Tibial nerve (tissue), 4 donors: ENCODE measurements around the gene S100A7A. TPM values are rescaled to one million over a fixed set of nuclear protein-coding genes. Genes with fewer than 3 reads are reported as not detected.

Experiments
- DNase-seq, 2 donors: peaks; one replicate each; pipeline ENCODE4 v3.0.0-alpha.2; 2019; ENCODE audit warnings: low spot score in 2 of 2
- H3K27ac ChIP-seq, 4 donors: fragments of 200-600 bp; sonication (generic) in 3 of 4; one replicate each; pipeline ENCODE4 v1.5.1; 2017 to 2019; ENCODE audit warnings: mild to moderate bottlenecking in 1 of 4
- H3K27me3 ChIP-seq, 2 donors: fragments of 200-600 bp; sonication (generic) in 1 of 2; one replicate each; pipeline versions ENCODE4 v1.5.1 to v1.6.0; 2017 to 2019
- H3K36me3 ChIP-seq, 3 donors: fragments of 200-600 bp; sonication (generic); one replicate each; pipeline ENCODE4 v1.5.1; 2018 to 2019
- H3K4me1 ChIP-seq, 4 donors: fragments of 200-600 bp; sonication (generic) in 3 of 4; one replicate each; pipeline ENCODE4 v1.5.1; 2017 to 2019
- H3K4me3 ChIP-seq, 4 donors: fragments of 200-600 bp; sonication (generic) in 3 of 4; one replicate each; pipeline ENCODE4 v1.5.1; 2017 to 2019; ENCODE audit warnings: mild to moderate bottlenecking in 1 of 4, moderate library complexity in 1 of 4
- H3K9me3 ChIP-seq, 4 donors: fragments of 200-600 bp; sonication (generic) in 3 of 4; one replicate each; pipeline ENCODE4 v1.5.1; 2017 to 2019
- EP300 ChIP-seq, 2 donors: sonication (generic); formaldehyde crosslinking; IDR thresholded peaks; one replicate each; pipeline ENCODE4 v1.6.1; 2017; ENCODE audit warnings: antibody characterized with exemption in 2 of 2, mild to moderate bottlenecking in 1 of 2
- POLR2A ChIP-seq, 2 donors: fragments of 450-650 bp; IDR thresholded peaks; one replicate each; pipeline ENCODE4 v1.6.1; 2017; ENCODE audit warnings: antibody characterized with exemption in 2 of 2, mild to moderate bottlenecking in 2 of 2, moderate library complexity in 2 of 2
- WGBS, 2 donors: methylation state at CpG; one replicate each; pipeline ENCODE4 v1.1.5; 2018; 5-methylcytosine and 5-hydroxymethylcytosine counted together
- total RNA-seq, 4 donors: library from RNA; depleted of rRNA; stranded (reverse); fragments of >200 nt; gene quantifications; one replicate each; pipeline ENCODE4 v1.1.0, GENCODE V29; 2016
- TF ChIP-seq, protein P1 (sequence below), 5 experiments: fragments of 200-600 bp in 3 of 5; fragments of 450-650 bp in 2 of 5; sonication (generic) in 3 of 5; IDR thresholded peaks; one replicate each; pipeline ENCODE4 v1.5.1; 2016 to 2019; ENCODE audit warnings: antibody characterized with exemption in 5 of 5, mild to moderate bottlenecking in 3 of 5, moderate library complexity in 2 of 5

Gene S100A7A
- not detected for total RNA-seq

DNA sequence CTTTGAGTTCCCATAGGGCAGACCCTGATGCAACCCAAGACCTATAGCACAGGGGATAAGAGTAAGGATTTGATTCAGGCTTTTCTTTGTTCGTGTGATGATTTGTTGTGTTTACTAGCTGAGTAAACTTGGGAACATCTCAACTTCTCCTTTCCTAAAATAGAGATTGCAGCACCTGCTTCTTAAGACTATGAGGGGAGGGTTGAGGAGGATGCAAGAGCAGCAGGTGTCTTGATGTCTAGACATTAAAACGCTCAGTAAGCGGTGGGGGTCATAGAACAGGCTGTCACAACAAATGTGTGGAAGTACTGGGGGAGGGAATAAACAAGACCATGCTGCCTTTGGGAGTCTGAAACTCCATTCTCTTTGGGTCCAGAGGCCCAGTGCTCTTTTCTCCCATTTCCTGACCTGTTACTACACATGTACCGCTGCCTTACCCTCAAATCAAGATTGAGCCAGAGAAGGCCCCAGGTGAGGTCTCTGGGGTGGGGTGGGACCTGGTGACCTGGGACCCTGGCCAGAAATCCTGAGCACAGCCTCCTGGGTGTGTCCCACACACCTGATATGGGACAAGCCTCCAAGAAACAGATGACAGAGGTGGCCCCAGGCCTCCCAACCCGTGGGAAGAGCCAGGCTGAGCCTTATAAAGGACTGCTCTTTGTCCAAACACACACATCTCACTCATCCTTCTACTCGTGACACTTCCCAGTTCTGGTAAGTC is at the start of gene S100A7A:
Gene S100A7A, plus strand, starts transcription at position 671 of the 721 bp plus-strand sequence. CDS start 1,563 bp downstream, outside the sequence.
- H3K27ac ChIP-seq: no peak within 1 kb of the TSS
- TF ChIP-seq EP300 (IDR thresholded peaks at IDR 0.05) (no peak), POLR2A (IDR thresholded peaks at IDR 0.05) (no peak)
- TF ChIP-seq, protein P1, sequence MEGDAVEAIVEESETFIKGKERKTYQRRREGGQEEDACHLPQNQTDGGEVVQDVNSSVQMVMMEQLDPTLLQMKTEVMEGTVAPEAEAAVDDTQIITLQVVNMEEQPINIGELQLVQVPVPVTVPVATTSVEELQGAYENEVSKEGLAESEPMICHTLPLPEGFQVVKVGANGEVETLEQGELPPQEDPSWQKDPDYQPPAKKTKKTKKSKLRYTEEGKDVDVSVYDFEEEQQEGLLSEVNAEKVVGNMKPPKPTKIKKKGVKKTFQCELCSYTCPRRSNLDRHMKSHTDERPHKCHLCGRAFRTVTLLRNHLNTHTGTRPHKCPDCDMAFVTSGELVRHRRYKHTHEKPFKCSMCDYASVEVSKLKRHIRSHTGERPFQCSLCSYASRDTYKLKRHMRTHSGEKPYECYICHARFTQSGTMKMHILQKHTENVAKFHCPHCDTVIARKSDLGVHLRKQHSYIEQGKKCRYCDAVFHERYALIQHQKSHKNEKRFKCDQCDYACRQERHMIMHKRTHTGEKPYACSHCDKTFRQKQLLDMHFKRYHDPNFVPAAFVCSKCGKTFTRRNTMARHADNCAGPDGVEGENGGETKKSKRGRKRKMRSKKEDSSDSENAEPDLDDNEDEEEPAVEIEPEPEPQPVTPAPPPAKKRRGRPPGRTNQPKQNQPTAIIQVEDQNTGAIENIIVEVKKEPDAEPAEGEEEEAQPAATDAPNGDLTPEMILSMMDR (IDR thresholded peaks at IDR 0.05): no peak
- DNase-seq: no peak
- no peaks in the 10 kb centered on the region for H3K4me1 ChIP-seq
- peaks cover 0 to 21% (median 0%) of the 10 kb centered on the region in 4 donors for H3K9me3 ChIP-seq
- no peak within 1 kb of the TSS for H3K4me3 ChIP-seq
- 70 to 77% methylated on average over 6 of the region's 6 CpGs for WGBS, 2 donors
- no peaks in the 10 kb centered on the region for H3K36me3 ChIP-seq
- no peaks in the 10 kb centered on the region for H3K27me3 ChIP-seq

DNA sequence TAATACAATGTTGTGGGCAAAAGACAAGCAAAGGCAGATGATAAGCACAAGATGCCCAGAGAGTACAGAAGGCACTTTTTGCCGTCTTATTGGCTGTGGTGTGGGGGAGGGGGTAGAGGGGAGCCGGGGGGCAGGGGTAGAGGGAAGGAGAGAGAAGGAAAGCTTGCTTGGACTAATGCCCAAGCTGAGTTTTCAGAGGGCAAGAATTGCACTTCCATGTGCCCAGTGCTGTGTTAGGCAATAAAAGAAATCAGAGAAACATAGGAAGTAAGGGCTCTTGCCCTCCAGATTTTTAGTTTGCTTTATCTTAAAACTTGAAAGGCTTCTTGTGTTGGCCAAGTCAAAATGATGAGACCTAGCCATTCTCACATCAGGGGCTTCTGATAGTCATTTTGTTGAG is 49.2 kb upstream of the S100A7A start:
- Histone ChIP-seq H3K36me3 (no peaks in the 10 kb centered on the region), H3K27me3 (no peaks in the 10 kb centered on the region), H3K9me3 (no peaks in the 10 kb centered on the region), H3K27ac (no peak overlapping the region), H3K4me3 (no peak overlapping the region), H3K4me1 (no peaks in the 10 kb centered on the region)
- TF ChIP-seq, protein P1 (IDR thresholded peaks at IDR 0.05): no peak
- no peak for TF ChIP-seq EP300 (IDR thresholded peaks at IDR 0.05)
- TF ChIP-seq POLR2A (IDR thresholded peaks at IDR 0.05): no peak
- no peak for DNase-seq
- WGBS, 2 donors: 45 to 56% methylated on average over 2 of the region's 2 CpGs

DNA sequence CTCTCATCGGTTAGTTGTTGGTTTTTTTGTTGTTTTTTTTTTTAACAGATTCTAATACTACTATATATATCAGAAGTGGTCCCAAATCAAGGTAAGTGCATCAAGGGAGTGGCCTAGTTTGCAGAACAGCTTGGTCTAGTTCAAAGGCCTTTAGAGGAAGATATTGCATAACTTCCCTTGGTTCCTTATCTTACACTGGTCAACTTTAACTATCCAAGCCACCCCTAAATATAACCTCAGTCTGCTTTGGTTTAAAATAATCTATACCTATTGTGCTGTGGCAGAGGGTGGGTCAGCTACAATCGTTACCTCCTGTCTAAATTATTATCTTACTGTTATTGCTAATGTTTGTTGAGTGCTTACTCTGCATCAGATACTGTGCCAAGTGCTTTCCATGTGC is 47.8 kb upstream of the S100A7A start:
- H3K4me3 ChIP-seq: no peak overlapping the region
- TF ChIP-seq, protein P1 (IDR thresholded peaks at IDR 0.05): no peak
- TF ChIP-seq POLR2A (IDR thresholded peaks at IDR 0.05) (no peak), EP300 (IDR thresholded peaks at IDR 0.05) (no peak)
- no peaks in the 10 kb centered on the region for H3K36me3 ChIP-seq
- no peak for DNase-seq
- H3K27ac ChIP-seq: no peak overlapping the region
- no peaks in the 10 kb centered on the region for H3K27me3 ChIP-seq
- WGBS, 2 donors: 55 to 63% methylated on average over 2 of the region's 2 CpGs
- H3K4me1 ChIP-seq: no peaks in the 10 kb centered on the region
- no peaks in the 10 kb centered on the region for H3K9me3 ChIP-seq

DNA sequence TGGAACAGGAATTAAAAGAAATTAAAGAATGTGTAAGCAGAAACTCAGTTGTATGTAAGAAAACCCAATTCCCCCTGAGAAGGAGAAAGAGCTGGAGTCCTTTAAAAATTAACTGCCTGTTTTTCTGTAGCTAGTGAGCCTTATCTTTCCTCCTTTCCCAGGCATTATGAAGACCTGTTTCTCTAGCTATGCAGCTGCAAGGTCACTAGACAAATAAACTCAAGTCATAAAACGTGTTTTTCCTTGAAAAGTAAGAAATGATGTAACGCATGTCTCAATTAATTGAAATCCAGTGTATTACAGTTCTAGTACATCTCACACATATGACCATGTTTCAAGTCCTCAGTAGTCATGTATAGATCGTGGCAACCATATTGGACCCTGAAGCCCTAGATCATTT is 46.2 kb upstream of the S100A7A start:
- TF ChIP-seq, protein P1 (IDR thresholded peaks at IDR 0.05): no peak
- TF ChIP-seq EP300 (IDR thresholded peaks at IDR 0.05) (no peak), POLR2A (IDR thresholded peaks at IDR 0.05) (no peak)
- H3K9me3 ChIP-seq: no peaks in the 10 kb centered on the region
- no peak overlapping the region for H3K27ac ChIP-seq
- H3K4me1 ChIP-seq: no peaks in the 10 kb centered on the region
- H3K4me3 ChIP-seq: no peak overlapping the region
- no peaks in the 10 kb centered on the region for H3K27me3 ChIP-seq
- 76 to 78% methylated on average over 3 of the region's 3 CpGs for WGBS, 2 donors
- no peak for DNase-seq
- H3K36me3 ChIP-seq: no peaks in the 10 kb centered on the region

DNA sequence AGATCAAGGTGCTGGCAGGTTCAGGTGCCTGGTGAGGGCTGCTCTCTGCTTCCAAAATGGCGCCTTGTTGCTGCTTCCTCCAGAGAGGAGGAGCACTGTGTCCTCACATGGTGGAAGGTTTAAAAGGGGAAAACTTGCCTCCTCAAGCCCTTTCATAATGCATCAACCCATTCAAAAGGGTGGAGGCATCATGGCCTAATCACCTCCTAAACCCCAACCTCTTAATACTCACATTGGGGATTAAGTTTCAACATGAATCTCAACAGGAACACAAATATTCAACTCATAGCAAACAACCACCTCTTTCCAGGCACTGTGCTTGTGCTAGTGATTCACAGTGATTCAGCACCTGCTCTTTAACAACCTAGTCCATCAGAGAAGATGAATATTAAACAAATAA is 45.1 kb upstream of the S100A7A start:
- Histone ChIP-seq H3K36me3 (no peaks in the 10 kb centered on the region), H3K4me1 (no peaks in the 10 kb centered on the region), H3K9me3 (no peaks in the 10 kb centered on the region), H3K4me3 (no peak overlapping the region), H3K27ac (no peak overlapping the region), H3K27me3 (no peaks in the 10 kb centered on the region)
- WGBS, 2 donors: 89 to 94% methylated on average over 1 of the region's 1 CpG
- TF ChIP-seq EP300 (IDR thresholded peaks at IDR 0.05): no peak
- no peak for TF ChIP-seq POLR2A (IDR thresholded peaks at IDR 0.05)
- TF ChIP-seq, protein P1 (IDR thresholded peaks at IDR 0.05): no peak
- DNase-seq: no peak
